K562 (cell line): ENCODE data around the gene RFNG. TPM values are rescaled to one million over a fixed set of nuclear protein-coding genes. Genes with fewer than 3 reads are reported as not detected.

Experiments used
- ATAC-seq: fragments of 200-7000 bp; cut with Tn5 transposase; 3 replicates; pipeline ENCODE4 v1.9.1; 2020; ENCODE audit warnings: moderate library complexity
- BruUV-seq: library from RNA; stranded (reverse); fragments of 400-500 nt; replicated peaks from 2 replicates; lab custom pipeline; 2021; lab: Mats Ljungman, UMichigan
- CTCF ChIA-PET: fragments of 300-600 bp; formaldehyde crosslinking; extraction: SDS; loops from one replicate; lab custom pipeline; 2021; ENCODE audit warnings: low intra/inter-chr PET ratio; lab: Yijun Ruan, JAX
- POLR2A ChIA-PET: fragments of 300-600, 350-650 bp; sonication (Branson Sonifier 250); formaldehyde crosslinking; extraction: SDS; loops from one replicate; lab custom pipeline; 2021; ENCODE audit warnings: antibody characterized with exemption, inconsistent platforms; lab: Yijun Ruan, JAX
- DNase-seq, 4 experiments: peaks; one replicate each; pipeline versions ENCODE4 v3.0.0 to v3.0.0-alpha.2; 2011 to 2018; ENCODE audit warnings: low spot score in 3 of 4, mixed read lengths in 3 of 4; ENCODE audit errors: extremely low read depth in 1 of 4
- FAIRE-seq: peaks from 2 replicates; lab custom pipeline; 2011; peaks lifted over from hg19 to GRCh38; lab: Jason Lieb, UNC
- H2AFZ ChIP-seq: 2 replicates; pipeline ENCODE4 v1.6.0; 2011; ENCODE audit warnings: low read depth, low read length, control low read depth, inconsistent platforms
- H3K27ac ChIP-seq: fragments of 200-600 bp; 3 replicates; pipeline ENCODE4 v1.8.0; 2011; ENCODE audit warnings: low read depth, mild to moderate bottlenecking, control low read depth, inconsistent platforms, low read length, moderate library complexity, mixed read lengths; ENCODE audit errors: extremely low read depth
- H3K27me3 ChIP-seq, 2 experiments: fragments of 300-600 bp in 1 of 2; 2 replicates in 1 of 2; 3 replicates in 1 of 2; pipeline versions ENCODE4 v1.6.0 to v1.8.0; 2011; ENCODE audit warnings: inconsistent platforms in 2 of 2, low read length in 2 of 2, mild to moderate bottlenecking in 1 of 2, mixed read lengths in 1 of 2, moderate library complexity in 1 of 2; ENCODE audit not compliant: control insufficient read depth in 2 of 2, insufficient read depth in 2 of 2
- H3K36me3 ChIP-seq: fragments of 300-600 bp; 3 replicates; pipeline ENCODE4 v1.8.0; 2011; ENCODE audit warnings: mild to moderate bottlenecking, low read length, inconsistent platforms; ENCODE audit not compliant: control insufficient read depth, insufficient read depth
- H3K4me1 ChIP-seq, 2 experiments: fragments of 200-600 bp in 1 of 2; replicated peaks in 1 of 2; 2 replicates in 1 of 2; 3 replicates in 1 of 2; pipeline versions ENCODE4 v1.5.1 to v1.8.0; 2011; ENCODE audit warnings: inconsistent platforms in 2 of 2, low read length in 2 of 2, mild to moderate bottlenecking in 1 of 2, mixed read lengths in 1 of 2, moderate library complexity in 1 of 2; ENCODE audit not compliant: control insufficient read depth in 2 of 2, insufficient read depth in 2 of 2
- H3K4me2 ChIP-seq: 2 replicates; pipeline ENCODE4 v1.6.1; 2011; ENCODE audit warnings: low read length, control low read depth, inconsistent platforms, mixed read lengths; ENCODE audit not compliant: insufficient read depth
- H3K4me3 ChIP-seq: fragments of 200-600 bp; sonication (generic), shearing (Covaris generic); 2 replicates; pipeline ENCODE4 v1.5.1; 2016; ENCODE audit warnings: control low read depth, inconsistent platforms
- H3K79me2 ChIP-seq: fragments of 200-600 bp; 3 replicates; pipeline ENCODE4 v1.8.0; 2011; ENCODE audit warnings: low read length, inconsistent platforms; ENCODE audit not compliant: control insufficient read depth, insufficient read depth
- H3K9ac ChIP-seq, 2 experiments: 2 replicates each; pipeline versions ENCODE4 v1.6.0 to v1.6.1; 2011; ENCODE audit warnings: low read depth in 2 of 2, low read length in 2 of 2, control low read depth in 1 of 2, inconsistent platforms in 1 of 2, mild to moderate bottlenecking in 1 of 2, mixed read lengths in 1 of 2; ENCODE audit not compliant: insufficient read depth in 1 of 2
- H3K9me1 ChIP-seq: one replicate; pipeline ENCODE4 v1.6.0; 2011; ENCODE audit warnings: inconsistent platforms, mild to moderate bottlenecking, low read length, moderate library complexity; ENCODE audit not compliant: control insufficient read depth, insufficient read depth
- H3K9me3 ChIP-seq: replicated peaks from 2 replicates; pipeline ENCODE4 v1.5.1; 2011; ENCODE audit warnings: low read depth, low read length, inconsistent platforms; ENCODE audit not compliant: control insufficient read depth, insufficient read depth
- H4K20me1 ChIP-seq: replicated peaks from 2 replicates; pipeline ENCODE4 v1.6.1; 2011; ENCODE audit warnings: low read length, inconsistent platforms, mixed read lengths; ENCODE audit not compliant: control insufficient read depth, insufficient read depth
- ATF7 ChIP-seq: fragments of 450-650 bp; IDR thresholded peaks from 2 replicates; pipeline ENCODE4 v1.7.1; 2014; ENCODE audit warnings: mild to moderate bottlenecking, moderate library complexity
- ETV6 ChIP-seq, 3 experiments: fragments of 150-350 bp in 1 of 3; sonication (generic) in 1 of 3; formaldehyde crosslinking in 1 of 3; IDR thresholded peaks; 2 replicates each; pipeline versions ENCODE4 v1.6.1 to v1.8.0; 2014 to 2022; ENCODE audit warnings: borderline replicate concordance in 2 of 3, low read depth in 2 of 3, antibody characterized with exemption in 1 of 3, low read length in 1 of 3, mild to moderate bottlenecking in 1 of 3, missing genetic modification reagents in 1 of 3
- GATAD2B ChIP-seq: fragments of 450-650 bp; IDR thresholded peaks from 2 replicates; pipeline ENCODE4 v1.6.1; 2017; ENCODE audit warnings: mild to moderate bottlenecking, borderline replicate concordance
- HES1 ChIP-seq: fragments of 450-650 bp; IDR thresholded peaks from 2 replicates; pipeline ENCODE4 v1.6.1; 2016; ENCODE audit warnings: low read depth, mild to moderate bottlenecking, moderate library complexity
- IFI16 ChIP-seq: fragments of 250-450 bp; sonication (Bioruptor Pico); IDR thresholded peaks from 2 replicates; pipeline ENCODE4 v2.1.2; 2022; ENCODE audit warnings: mild to moderate bottlenecking, inconsistent platforms
- LEF1 ChIP-seq: fragments of 450-650 bp; IDR thresholded peaks from 2 replicates; pipeline ENCODE4 v1.6.1; 2016; ENCODE audit warnings: mild to moderate bottlenecking
- MTA2 ChIP-seq: fragments of 450-650 bp; IDR thresholded peaks from 2 replicates; pipeline ENCODE4 v1.6.1; 2016; ENCODE audit warnings: low read depth
- MXI1 ChIP-seq: IDR thresholded peaks from 2 replicates; pipeline ENCODE4 v1.6.1; 2011; ENCODE audit warnings: low read depth, mild to moderate bottlenecking, improper control_type of control experiment, low read length
- NONO ChIP-seq, 2 experiments: fragments of 200-400 bp in 1 of 2; fragments of 450-650 bp in 1 of 2; formaldehyde crosslinking in 1 of 2; IDR thresholded peaks; 2 replicates each; pipeline ENCODE4 v1.6.1; 2017; ENCODE audit warnings: low read depth in 2 of 2, mild to moderate bottlenecking in 2 of 2, moderate library complexity in 2 of 2, low read length in 1 of 2
- NR3C1 ChIP-seq: sonication (generic); formaldehyde crosslinking; IDR thresholded peaks from 2 replicates; pipeline ENCODE4 v1.8.1; 2022; ENCODE audit warnings: missing genetic modification reagents
- PHF20 ChIP-seq: fragments of 450-650 bp; IDR thresholded peaks from 2 replicates; pipeline ENCODE4 v1.6.1; 2018; ENCODE audit not compliant: partially characterized antibody
- POU5F1 ChIP-seq: fragments of 150-350 bp; IDR thresholded peaks from 2 replicates; pipeline ENCODE4 v1.6.1; 2014; ENCODE audit warnings: borderline replicate concordance, low read length, low read depth, mild to moderate bottlenecking; ENCODE audit not compliant: partially characterized antibody
- RBM14 ChIP-seq: fragments of 200-400 bp; formaldehyde crosslinking; IDR thresholded peaks from 2 replicates; pipeline ENCODE4 v1.6.1; 2018; ENCODE audit warnings: low read depth, mild to moderate bottlenecking, low read length, moderate library complexity, borderline replicate concordance; ENCODE audit not compliant: insufficient read depth
- RFX5 ChIP-seq: IDR thresholded peaks from 2 replicates; pipeline ENCODE4 v1.6.1; 2011; ENCODE audit warnings: low read depth, mild to moderate bottlenecking, improper control_type of control experiment, low read length
- SAFB ChIP-seq: fragments of 200-400 bp; formaldehyde crosslinking; IDR thresholded peaks from 2 replicates; pipeline ENCODE4 v1.6.1; 2017; ENCODE audit warnings: low read depth, low read length, borderline replicate concordance
- SMARCB1 ChIP-seq: IDR thresholded peaks from 2 replicates; pipeline ENCODE4 v1.6.1; 2011; ENCODE audit warnings: improper control_type of control experiment, low read depth; ENCODE audit not compliant: insufficient read length
- SNIP1 ChIP-seq: fragments of 450-650 bp; IDR thresholded peaks from 2 replicates; pipeline ENCODE4 v1.7.1; 2017; ENCODE audit warnings: low read depth, mild to moderate bottlenecking
- SREBF1 ChIP-seq: fragments of 150-350 bp; IDR thresholded peaks from 2 replicates; pipeline ENCODE4 v1.6.1; 2014; ENCODE audit warnings: antibody characterized with exemption, low read depth, low read length, borderline replicate concordance
- ZNF124 ChIP-seq: sonication (generic); formaldehyde crosslinking; IDR thresholded peaks from 2 replicates; pipeline ENCODE4 v1.8.1; 2022; ENCODE audit warnings: missing genetic modification reagents
- WGBS: fragments of 100-300 bp; shearing (Covaris generic); methylation state at CpG from one replicate; pipeline ENCODE4 v1.1.6; 2016; ENCODE audit warnings: low coverage, mixed read lengths; ENCODE audit not compliant: insufficient coverage; ENCODE audit errors: missing lambda C conversion rate; 5-methylcytosine and 5-hydroxymethylcytosine counted together
- in situ Hi-C: fragments of 300-500 bp; cut with MboI; formaldehyde crosslinking; loops from 4 replicates; pipeline ENCODE4 v1.15.0; 2018; ENCODE audit warnings: inconsistent platforms, mixed read lengths
- intact Hi-C: fragments of 100-400 bp; cut with micrococcal nuclease; formaldehyde crosslinking; loops from 2 replicates; pipeline ENCODE4 v1.14.2; 2022
- polyA plus RNA-seq, 8 experiments: library from polyadenylated mRNA; depleted of rRNA in 4 of 8; stranded (reverse) in 5 of 8; unstranded in 3 of 8; fragments of >200 nt; fragmentation: Nextera tagmentation in 2 of 8; fragmentation: Illumina TruSeq in 1 of 8; extraction: Ambion mirVana in 2 of 8; extraction: Trizol in 1 of 8; gene quantifications; 2 replicates each; pipeline versions ENCODE4 v1.2.1 to v1.2.3, GENCODE V29; 2011 to 2014; ENCODE audit warnings: inconsistent platforms in 1 of 8, missing spikeins in 1 of 8
- total RNA-seq, 7 experiments: library from RNA; depleted of rRNA in 6 of 7; stranded (reverse); fragments of >200 nt in 6 of 7; fragmentation: Illumina TruSeq in 2 of 7; extraction: Trizol in 2 of 7; gene quantifications; 2 replicates each; pipeline versions ENCODE4 v1.2.1 to v1.2.3, GENCODE V29; 2011 to 2021; ENCODE audit warnings: low replicate concordance in 1 of 7
- TF ChIP-seq, protein P1 (sequence below): fragments of 250-450 bp; sonication (Bioruptor Pico); IDR thresholded peaks from 2 replicates; pipeline ENCODE4 v1.5.0; 2021

Gene RFNG
- total and polyA plus RNA-seq, 9 of the 15 experiments (the other 6 are each of a cell fraction or from before 2014, with no cell fraction given), result 0.32 to 32.8 (median 9.5) TPM

GRCh38 chr17:82097184-82097918 lies 45.7 kb upstream of the RFNG start:
- peaks cover 25% of the 10 kb centered on the region for H4K20me1 ChIP-seq
- ATAC-seq (peak; percentile 57), DNase-seq (peak; percentile 71 to 75 (median 72)), FAIRE-seq (no peak)
- intact Hi-C loops, result loop anchor here (5.0 kb wide), 1 partner anchor 65 kb away; the partner anchor contains the start of gene RAC3
- ChIA-PET CTCF (no interaction called here), POLR2A (interaction anchor here (0.6 to 2.0 kb wide), 8 partner anchors 8 to 104 kb away, joined by 3 to 16 read pairs (median 4); no protein-coding TSS in a partner anchor)
- H3K27me3 ChIP-seq, result no peaks in the 10 kb centered on the region
- H3K9ac ChIP-seq, result peak overlapping the region; percentile 95 to 100
- peaks cover 65% of the 10 kb centered on the region for H3K79me2 ChIP-seq
- H3K4me1 ChIP-seq, result peaks cover 30 to 89% of the 10 kb centered on the region in 2 experiments
- BruUV-seq, result TSS peak; percentile 63
- peak overlapping the region; percentile 97 for H3K4me3 ChIP-seq
- H2AFZ ChIP-seq, result no peak overlapping the region; the same call in 1 of the 2 replicates
- 2% methylated on average over 45 of the region's 77 CpGs for WGBS
- H3K36me3 ChIP-seq, result peaks cover 51% of the 10 kb centered on the region
- peak overlapping the region; percentile 78 for H3K4me2 ChIP-seq
- H3K9me1 ChIP-seq, result no peaks in the 10 kb centered on the region
- in situ Hi-C loops, result no loop called here
- H3K9me3 ChIP-seq, result no peaks in the 10 kb centered on the region
- peak overlapping the region; percentile 94 for H3K27ac ChIP-seq
- TF ChIP-seq NR3C1 (CRISPR knock-in tag), result peak; percentile 71; the same call in 1 of the 2 replicates
- TF ChIP-seq GATAD2B, result peak; percentile 51; the same call in 1 of the 2 replicates
- no peak for TF ChIP-seq HES1
- TF ChIP-seq MXI1, result 0 out of 2 replicates have a peak, but pooled peaks have one; percentile 16
- TF ChIP-seq, protein P1, sequence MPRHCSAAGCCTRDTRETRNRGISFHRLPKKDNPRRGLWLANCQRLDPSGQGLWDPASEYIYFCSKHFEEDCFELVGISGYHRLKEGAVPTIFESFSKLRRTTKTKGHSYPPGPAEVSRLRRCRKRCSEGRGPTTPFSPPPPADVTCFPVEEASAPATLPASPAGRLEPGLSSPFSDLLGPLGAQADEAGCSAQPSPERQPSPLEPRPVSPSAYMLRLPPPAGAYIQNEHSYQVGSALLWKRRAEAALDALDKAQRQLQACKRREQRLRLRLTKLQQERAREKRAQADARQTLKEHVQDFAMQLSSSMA (CRISPR knock-in tag), result 0 out of 2 replicates have a peak, but pooled peaks have one; percentile 8
- no peak for TF ChIP-seq PHF20
- peak in 1 of 2 experiments; percentile 65; a peak in 1 of 4 replicates for TF ChIP-seq NONO (IDR thresholded peaks at IDR 0.05; ENCODE audit: low read depth in 2 of 2, low read length in 1 of 2)
- TF ChIP-seq MTA2, result no peak
- TF ChIP-seq SNIP1, result no peak
- TF ChIP-seq SREBF1, result no peak
- TF ChIP-seq ETV6 (IDR thresholded peaks at IDR 0.05; ENCODE audit: borderline replicate concordance in 1 of 2, low read depth in 2 of 2, low read length in 1 of 2), result no peak
- TF ChIP-seq ETV6 (CRISPR knock-in tag; IDR thresholded peaks at IDR 0.05; ENCODE audit: borderline replicate concordance), result 0 out of 2 replicates have a peak, but pooled peaks have one; percentile 52
- TF ChIP-seq POU5F1, result no peak
- TF ChIP-seq SMARCB1, result no peak
- no peak for TF ChIP-seq LEF1
- TF ChIP-seq IFI16 (CRISPR knock-in tag), result no peak
- TF ChIP-seq SAFB, result peak; percentile 68
- peak; percentile 94; the same call in 1 of the 2 replicates for TF ChIP-seq RBM14
- 0 out of 2 replicates have a peak, but pooled peaks have one; percentile 49 for TF ChIP-seq ZNF124
- no peak for TF ChIP-seq RFX5
- no peak for TF ChIP-seq ATF7
